Cerebellar cortex (tissue), 1 donor: ENCODE results near the gene XK.

ENCODE experiments used
- DNase-seq: peaks from one replicate; pipeline ENCODE4 v3.0.0-alpha.2; 2015; ENCODE audit warnings: low spot score

Gene XK

GRCh38 chrX:37679888-37680287 is 5.7 kb upstream of the XK start:
- DNase-seq, result no peak

GRCh38 chrX:37684426-37684825 is 1.2 kb upstream of the XK start:
- DNase-seq, result peak; percentile 68

GRCh38 chrX:37684973-37685372 is 618 bp upstream of the XK start:
- DNase-seq, result peak; percentile 18

GRCh38 chrX:37686369-37686995 is 891 bp downstream of the XK start:
- DNase-seq, result peak; percentile 18

GRCh38 chrX:37686996-37687395 is 1.4 kb downstream of the XK start:
- DNase-seq, result no peak

GRCh38 chrX:37690119-37690518 is 4.5 kb downstream of the XK start:
- DNase-seq, result no peak

- no peak for DNase-seq
These were observed 7.3 kb downstream of the XK start for GRCh38 chrX:37692918-37693317.

- DNase-seq, result no peak
These were observed 11.7 kb downstream of the XK start for GRCh38 chrX:37697169-37697760.

GRCh38 chrX:37701588-37701987 is 16.0 kb downstream of the XK start:
- no peak for DNase-seq

- DNase-seq, result no peak
These were observed 26.4 kb downstream of the XK start for GRCh38 chrX:37711991-37712390.

- no peak for DNase-seq
These were observed 26.9 kb downstream of the XK start for GRCh38 chrX:37712458-37712857.

GRCh38 chrX:37714479-37714878 is 28.9 kb downstream of the XK start:
- DNase-seq, result no peak

- DNase-seq, result no peak
These were observed 31.0 kb downstream of the XK start for GRCh38 chrX:37716602-37717001.

- DNase-seq, result no peak
These were observed 32.1 kb downstream of the XK start for GRCh38 chrX:37717708-37718107.

GRCh38 chrX:37722595-37722994 is 37.0 kb downstream of the XK start:
- DNase-seq, result peak; percentile 28

GRCh38 chrX:37726346-37726745 is 40.8 kb downstream of the XK start:
- DNase-seq, result no peak

- peak; percentile 61 for DNase-seq
These were observed 59.8 kb downstream of the XK start for GRCh38 chrX:37745354-37745753.

GRCh38 chrX:37745835-37746217 is 60.2 kb downstream of the XK start:
- no peak for DNase-seq

GRCh38 chrX:37746218-37746941 is 60.8 kb downstream of the XK start:
- DNase-seq, result no peak

- DNase-seq, result peak; percentile 54
These were observed 61.4 kb downstream of the XK start for GRCh38 chrX:37746951-37747350.

- DNase-seq, result no peak
These were observed 66.7 kb downstream of the XK start for GRCh38 chrX:37752281-37752680.

- DNase-seq, result no peak
These were observed 67.3 kb downstream of the XK start for GRCh38 chrX:37752936-37753335.

- DNase-seq, result no peak
These were observed 67.8 kb downstream of the XK start for GRCh38 chrX:37753384-37753783.

GRCh38 chrX:37754516-37754915 is 68.9 kb downstream of the XK start:
- DNase-seq, result no peak
